Left renal cortex interstitium (tissue), 4 donors: ENCODE results near the gene ARHGEF9. TPM values are rescaled to one million over a fixed set of nuclear protein-coding genes. Genes with fewer than 3 reads are reported as not detected.
A peak's percentile ranks its signal among the peaks of the same experiment; 100 is the strongest.
"Not testable (repeated sequence)": the region's sequence is repeated elsewhere in the genome, so short reads cannot be mapped to it uniquely, and the experiment has no call there.

ENCODE experiments used
- DNase-seq, 4 donors: peaks; one replicate each; pipeline ENCODE4 v3.0.0-alpha.2; 2013; ENCODE audit warnings: low read depth in 4 of 4, low spot score in 2 of 4, missing footprints in 1 of 4
- polyA plus RNA-seq, 4 donors: library from polyadenylated mRNA; unstranded; fragments of 120-200 nt; gene quantifications; one replicate each; pipeline ENCODE4 v1.2.1, GENCODE V29; 2013; ENCODE audit not compliant: insufficient read length in 4 of 4

Gene ARHGEF9
- 10 to 100 TPM; 31.6 to 42.5 (median 37.9) TPM for polyA plus RNA-seq

- DNase-seq = no peak
These were observed at the start of gene ARHGEF9 for GRCh38 chrX:63784902-63785707. TSS of gene ARHGEF9 (minus strand) at chrX:63785214. CDS start at chrX:63785145, 69 bp downstream.

GRCh38 chrX:63825446-63825845 is 40.4 kb upstream of the ARHGEF9 start:
- DNase-seq = not testable (repeated sequence)

- DNase-seq = no peak
These were observed 33.1 kb upstream of the ARHGEF9 start for GRCh38 chrX:63818156-63818555.

GRCh38 chrX:63817696-63818095 is 32.7 kb upstream of the ARHGEF9 start:
- no peak for DNase-seq

- DNase-seq = no peak
These were observed 27.8 kb upstream of the ARHGEF9 start for GRCh38 chrX:63812823-63813222.

- DNase-seq = no peak
These were observed 25.7 kb upstream of the ARHGEF9 start for GRCh38 chrX:63810746-63811145.

GRCh38 chrX:63809173-63809572 is 24.2 kb upstream of the ARHGEF9 start:
- peak in 1 of 4 donors; percentile 6 for DNase-seq

- DNase-seq = not testable (repeated sequence)
These were observed 10.4 kb upstream of the ARHGEF9 start for GRCh38 chrX:63795406-63795805.

GRCh38 chrX:63785708-63786040 is 660 bp upstream of the ARHGEF9 start:
- no peak for DNase-seq

- no peak for DNase-seq
These were observed 590 bp downstream of the ARHGEF9 start for GRCh38 chrX:63784346-63784901.

- DNase-seq = no peak
These were observed 2.5 kb downstream of the ARHGEF9 start for GRCh38 chrX:63782515-63782914.

- DNase-seq = no peak
These were observed 16.3 kb downstream of the ARHGEF9 start for GRCh38 chrX:63768760-63769159.

GRCh38 chrX:63765712-63766111 is 19.3 kb downstream of the ARHGEF9 start:
- no peak for DNase-seq

- DNase-seq = no peak
These were observed 20.1 kb downstream of the ARHGEF9 start for GRCh38 chrX:63764946-63765345.

GRCh38 chrX:63761639-63762038 is 23.4 kb downstream of the ARHGEF9 start:
- no peak for DNase-seq

- DNase-seq = no peak
These were observed 27.0 kb downstream of the ARHGEF9 start for GRCh38 chrX:63758011-63758410.

GRCh38 chrX:63755892-63756291 is 29.1 kb downstream of the ARHGEF9 start:
- DNase-seq = no peak

- peak in 3 of 4 donors; percentile 43 to 79 (median 78) for DNase-seq
These were observed 30.0 kb downstream of the ARHGEF9 start for GRCh38 chrX:63754860-63755579.

GRCh38 chrX:63754136-63754859 is 30.7 kb downstream of the ARHGEF9 start:
- DNase-seq = peak in 3 of 4 donors; percentile 10 to 26 (median 21)

GRCh38 chrX:63751481-63751880 is 33.5 kb downstream of the ARHGEF9 start:
- no peak for DNase-seq

GRCh38 chrX:63750811-63751210 is 34.2 kb downstream of the ARHGEF9 start:
- no peak for DNase-seq
